A549 (cell line): ENCODE measurements around the gene USP3.

Experiments used
- CEBPB ChIP-seq, 2 experiments: fragments of >200 bp in 1 of 2; sonication (Bioruptor Twin) in 1 of 2; formaldehyde crosslinking in 1 of 2; IDR thresholded peaks; 2 replicates each; pipeline ENCODE4 v1.6.1; 2012 to 2016
- CTCF ChIP-seq: fragments of >200 bp; sonication (Bioruptor Twin); formaldehyde crosslinking; IDR thresholded peaks from 3 replicates; pipeline ENCODE4 v1.5.1; 2016
- EP300 ChIP-seq, 2 experiments: fragments of >200 bp; sonication (Bioruptor Twin); formaldehyde crosslinking; IDR thresholded peaks; 2 replicates in 1 of 2; 3 replicates in 1 of 2; pipeline ENCODE4 v1.6.1; 2016 to 2017
- HES2 ChIP-seq: fragments of >200 bp; sonication (Bioruptor Twin); formaldehyde crosslinking; IDR thresholded peaks from 2 replicates; pipeline ENCODE4 v1.6.1; 2016
- HMGXB4 ChIP-seq: fragments of 250-450 bp; sonication (Bioruptor Pico); IDR thresholded peaks from 2 replicates; pipeline ENCODE4 v1.5.0; 2021; ENCODE audit warnings: mild to moderate bottlenecking, moderate library complexity, borderline replicate concordance
- JUN ChIP-seq, 2 experiments: fragments of >200 bp; sonication (Bioruptor Twin); formaldehyde crosslinking; IDR thresholded peaks; 2 replicates in 1 of 2; 3 replicates in 1 of 2; pipeline ENCODE4 v1.6.1; 2016 to 2017
- MAX ChIP-seq: IDR thresholded peaks from 2 replicates; pipeline ENCODE4 v1.6.1; 2012
- MAZ ChIP-seq: fragments of 150-350 bp; IDR thresholded peaks from 2 replicates; pipeline ENCODE4 v1.6.1; 2014; ENCODE audit warnings: antibody characterized with exemption, low read depth, low read length, borderline replicate concordance
- MYC ChIP-seq: IDR thresholded peaks from 2 replicates; pipeline ENCODE4 v1.6.1; 2012; ENCODE audit warnings: mild to moderate bottlenecking, inconsistent platforms, low read length, improper control_type of control experiment, borderline replicate concordance
- POLR2A ChIP-seq: IDR thresholded peaks from 2 replicates; pipeline ENCODE4 v1.6.1; 2012; ENCODE audit warnings: mild to moderate bottlenecking, low read length
- POLR2AphosphoS2 ChIP-seq: conservative IDR thresholded peaks from 2 replicates; pipeline ENCODE4 v1.6.1; 2012; ENCODE audit warnings: low read length, improper control_type of control experiment, inconsistent platforms
- REST ChIP-seq: fragments of 200-600 bp; sonication (generic); IDR thresholded peaks from 2 replicates; pipeline ENCODE4 v1.6.1; 2016; ENCODE audit warnings: antibody characterized with exemption, mild to moderate bottlenecking, moderate library complexity
- USF2 ChIP-seq: fragments of 450-650 bp; IDR thresholded peaks from 2 replicates; pipeline ENCODE4 v1.6.1; 2014; ENCODE audit warnings: antibody characterized with exemption
- ZFP36 ChIP-seq: fragments of 450-650 bp; IDR thresholded peaks from 2 replicates; pipeline ENCODE4 v1.6.1; 2014; ENCODE audit warnings: borderline replicate concordance; ENCODE audit not compliant: partially characterized antibody

GRCh38 chr15:63573533-63573932, 69.1 kb downstream of the USP3 start:
- TF ChIP-seq POLR2A (no peak), POLR2AphosphoS2 (no peak), ZFP36 (no peak), EP300 (IDR thresholded peaks at IDR 0.05) (no peak), CTCF (no peak), CEBPB (IDR thresholded peaks at IDR 0.05) (no peak), JUN (IDR thresholded peaks at IDR 0.05) (no peak), MYC (no peak), REST (no peak), MAX (no peak), HES2 (no peak), HMGXB4 (CRISPR knock-in tag) (no peak), USF2 (no peak), MAZ (no peak)
